IMR-90 (cell line): ENCODE data around the gene SPP2. TPM values are rescaled to one million over a fixed set of nuclear protein-coding genes. Genes with fewer than 3 reads are reported as not detected.

Experiments used
- ATAC-seq: fragments of 200-7000 bp; cut with Tn5 transposase; 2 replicates; pipeline ENCODE4 v1.9.1; 2020; ENCODE audit warnings: low read depth, mild to moderate bottlenecking, moderate library complexity
- BruUV-seq: library from RNA; stranded (reverse); fragments of 400-500 nt; replicated peaks from 2 replicates; lab custom pipeline; 2021; lab: Mats Ljungman, UMichigan
- CTCF ChIA-PET: fragments of 300-600 bp; formaldehyde crosslinking; extraction: SDS; loops from one replicate; lab custom pipeline; 2021; ENCODE audit warnings: antibody characterized with exemption; lab: Yijun Ruan, JAX
- POLR2A ChIA-PET: fragments of 300-600 bp; sonication (Branson Sonifier 250); formaldehyde crosslinking; loops from one replicate; lab custom pipeline; 2022; ENCODE audit warnings: antibody characterized with exemption; ENCODE audit not compliant: unreplicated experiment; lab: Charles Lee
- DNase-seq: peaks from one replicate; pipeline ENCODE4 v3.0.0; 2013
- H2AFZ ChIP-seq: replicated peaks from 2 replicates; pipeline ENCODE3; 2013; ENCODE audit warnings: low read length, mild to moderate bottlenecking; ENCODE audit not compliant: poor library complexity
- H2AK5ac ChIP-seq: 2 replicates; pipeline ENCODE4 v1.6.1; 2013; ENCODE audit warnings: low read depth, low read length, inconsistent platforms
- H2AK9ac ChIP-seq: replicated peaks from 2 replicates; pipeline ENCODE3; 2013; ENCODE audit warnings: mild to moderate bottlenecking, low read depth, low read length, moderate library complexity; ENCODE audit not compliant: poor library complexity
- H2BK120ac ChIP-seq: 2 replicates; pipeline ENCODE4 v1.6.1; 2013; ENCODE audit warnings: low read depth, low read length, inconsistent platforms
- H2BK15ac ChIP-seq: 3 replicates; pipeline ENCODE4 v1.6.1; 2013; ENCODE audit warnings: low read depth, low read length, inconsistent platforms
- H2BK20ac ChIP-seq: 2 replicates; pipeline ENCODE4 v1.6.1; 2013; ENCODE audit warnings: low read depth, mild to moderate bottlenecking, inconsistent platforms, low read length, moderate library complexity
- H2BK5ac ChIP-seq: 2 replicates; pipeline ENCODE4 v1.6.1; 2013; ENCODE audit warnings: mild to moderate bottlenecking, low read depth, low read length, inconsistent platforms; ENCODE audit not compliant: poor library complexity, severe bottlenecking
- H3K14ac ChIP-seq: replicated peaks from 2 replicates; pipeline ENCODE4 v1.6.1; 2013; ENCODE audit warnings: low read depth, low read length, inconsistent platforms
- H3K18ac ChIP-seq: 2 replicates; pipeline ENCODE4 v1.6.1; 2013; ENCODE audit warnings: low read depth, low read length, control low read depth
- H3K23ac ChIP-seq: 2 replicates; pipeline ENCODE4 v1.6.1; 2013; ENCODE audit warnings: low read depth, low read length, inconsistent platforms
- H3K27ac ChIP-seq: 2 replicates; pipeline ENCODE4 v1.5.1; 2013; ENCODE audit warnings: mild to moderate bottlenecking, control low read depth, low read length; ENCODE audit not compliant: insufficient read depth
- H3K27me3 ChIP-seq: 2 replicates; pipeline ENCODE4 v1.6.1; 2013; ENCODE audit warnings: low read length; ENCODE audit not compliant: control insufficient read depth, insufficient read depth
- H3K36me3 ChIP-seq: 2 replicates; pipeline ENCODE4 v1.6.1; 2013; ENCODE audit warnings: low read length, mixed read lengths; ENCODE audit not compliant: control insufficient read depth, insufficient read depth
- H3K4ac ChIP-seq: 2 replicates; pipeline ENCODE4 v1.6.1; 2013; ENCODE audit warnings: low read depth, low read length, inconsistent platforms
- H3K4me1 ChIP-seq: 2 replicates; pipeline ENCODE4 v1.6.1; 2013; ENCODE audit warnings: low read length, mixed read lengths; ENCODE audit not compliant: control insufficient read depth, insufficient read depth
- H3K4me2 ChIP-seq: 2 replicates; pipeline ENCODE4 v1.6.1; 2013; ENCODE audit warnings: low read depth, mild to moderate bottlenecking, control low read depth, low read length, moderate library complexity
- H3K4me3 ChIP-seq: 2 replicates; pipeline ENCODE4 v1.5.1; 2013; ENCODE audit warnings: low read depth, mild to moderate bottlenecking, control low read depth, low read length, moderate library complexity; ENCODE audit not compliant: insufficient read depth
- H3K56ac ChIP-seq: 2 replicates; pipeline ENCODE4 v1.6.1; 2013; ENCODE audit warnings: low read length, inconsistent platforms; ENCODE audit not compliant: insufficient read depth; ENCODE audit errors: extremely low read depth
- H3K79me1 ChIP-seq, 2 experiments: 2 replicates each; pipeline ENCODE4 v1.6.1; 2013; ENCODE audit warnings: low read length in 2 of 2, inconsistent platforms in 1 of 2, low read depth in 1 of 2
- H3K9ac ChIP-seq: 2 replicates; pipeline ENCODE4 v1.6.1; 2013; ENCODE audit warnings: low read depth, low read length, control low read depth
- H3K9me1 ChIP-seq: 2 replicates; pipeline ENCODE4 v1.6.1; 2013; ENCODE audit warnings: low read length, inconsistent platforms; ENCODE audit not compliant: insufficient read depth
- H3K9me3 ChIP-seq: 2 replicates; pipeline ENCODE4 v1.6.1; 2013; ENCODE audit warnings: low read length; ENCODE audit not compliant: control insufficient read depth, insufficient read depth
- H4K20me1 ChIP-seq: 2 replicates; pipeline ENCODE4 v1.6.1; 2013; ENCODE audit warnings: low read length, inconsistent platforms; ENCODE audit not compliant: insufficient read depth
- H4K5ac ChIP-seq: 2 replicates; pipeline ENCODE4 v1.6.1; 2013; ENCODE audit warnings: mild to moderate bottlenecking, low read depth, low read length, control low read depth
- H4K8ac ChIP-seq, 2 experiments: 2 replicates each; pipeline ENCODE4 v1.6.1; 2013; ENCODE audit warnings: low read depth in 2 of 2, low read length in 2 of 2, control low read depth in 1 of 2, inconsistent platforms in 1 of 2
- H4K91ac ChIP-seq: 2 replicates; pipeline ENCODE4 v1.6.1; 2013; ENCODE audit warnings: low read depth, low read length, inconsistent platforms; ENCODE audit not compliant: insufficient read depth
- BHLHE40 ChIP-seq: fragments of 150-350 bp; IDR thresholded peaks from 2 replicates; pipeline ENCODE4 v1.6.1; 2016; ENCODE audit warnings: mild to moderate bottlenecking, low read depth, low read length
- CEBPB ChIP-seq: IDR thresholded peaks from 2 replicates; pipeline ENCODE4 v1.6.1; 2012; ENCODE audit warnings: low read depth, low read length, improper control_type of control experiment
- CHD1 ChIP-seq: IDR thresholded peaks from 2 replicates; pipeline ENCODE4 v1.6.1; 2012; ENCODE audit warnings: low read depth, low read length, improper control_type of control experiment
- FOS ChIP-seq: fragments of 150-350 bp; IDR thresholded peaks from 2 replicates; pipeline ENCODE4 v1.6.1; 2016; ENCODE audit warnings: low read depth, low read length
- MAFK ChIP-seq: IDR thresholded peaks from 2 replicates; pipeline ENCODE4 v1.6.1; 2012; ENCODE audit warnings: low read depth, low read length, improper control_type of control experiment
- MAZ ChIP-seq: IDR thresholded peaks from 2 replicates; pipeline ENCODE4 v1.6.1; 2012; ENCODE audit warnings: low read depth, mild to moderate bottlenecking, low read length, improper control_type of control experiment, moderate library complexity, borderline replicate concordance
- MXI1 ChIP-seq: IDR thresholded peaks from 2 replicates; pipeline ENCODE4 v1.6.1; 2012; ENCODE audit warnings: low read depth, mild to moderate bottlenecking, low read length, moderate library complexity, borderline replicate concordance
- POLR2A ChIP-seq: IDR thresholded peaks from 2 replicates; pipeline ENCODE4 v1.6.1; 2012; ENCODE audit warnings: mild to moderate bottlenecking, low read depth, low read length
- RCOR1 ChIP-seq: IDR thresholded peaks from 2 replicates; pipeline ENCODE4 v1.6.1; 2012; ENCODE audit warnings: mild to moderate bottlenecking, low read length, improper control_type of control experiment; ENCODE audit not compliant: insufficient replicate concordance
- RFX5 ChIP-seq: IDR thresholded peaks from 2 replicates; pipeline ENCODE4 v1.8.0; 2012; ENCODE audit warnings: low read depth, mild to moderate bottlenecking, low read length, moderate library complexity
- SMC3 ChIP-seq: fragments of 150-350 bp; IDR thresholded peaks from 2 replicates; pipeline ENCODE4 v1.6.1; 2016; ENCODE audit warnings: low read depth, mild to moderate bottlenecking, antibody characterized with exemption, low read length, moderate library complexity
- WGBS, 2 experiments: methylation state at CpG; one replicate each; pipeline versions ENCODE4 v1.1.5 to v1.1.7; 2013; ENCODE audit warnings: missing lambda C conversion rate in 2 of 2; ENCODE audit not compliant: insufficient read length in 1 of 2; ENCODE audit errors: extremely low coverage in 2 of 2; 5-methylcytosine and 5-hydroxymethylcytosine counted together
- dilution Hi-C: fragments of 300-500 bp; cut with HindIII; formaldehyde crosslinking; loops from one replicate; pipeline ENCODE4 v1.14.3; 2018; ENCODE audit warnings: low sequenced_read_pairs; ENCODE audit not compliant: unreplicated experiment
- in situ Hi-C: fragments of 300-500 bp; cut with MboI; formaldehyde crosslinking; loops from 3 replicates; pipeline ENCODE4 v1.14.3; 2019; ENCODE audit warnings: low sequenced_read_pairs, inconsistent platforms, mixed read lengths
- intact Hi-C: fragments of 100-400 bp; cut with micrococcal nuclease; formaldehyde crosslinking; loops from 2 replicates; pipeline ENCODE4 v1.10.0; 2022
- polyA plus RNA-seq, 3 experiments: library from polyadenylated mRNA; depleted of rRNA; stranded (reverse); fragments of >200 nt; gene quantifications; 2 replicates each; pipeline ENCODE4 v1.2.3, GENCODE V29; 2012; ENCODE audit warnings: low replicate concordance in 1 of 3
- total RNA-seq: library from RNA; depleted of rRNA; stranded (reverse); fragments of >200 nt; gene quantifications from 2 replicates; pipeline ENCODE4 v1.2.3, GENCODE V29; 2012
- TF ChIP-seq, protein P1 (sequence below): fragments of 150-350 bp; IDR thresholded peaks from 2 replicates; pipeline ENCODE4 v1.6.1; 2017; ENCODE audit warnings: mild to moderate bottlenecking, antibody characterized with exemption, low read length, low read depth

Gene SPP2
- total and polyA plus RNA-seq, 2 of the 4 experiments (the other 2 are of a cell fraction), result not detected

DNA sequence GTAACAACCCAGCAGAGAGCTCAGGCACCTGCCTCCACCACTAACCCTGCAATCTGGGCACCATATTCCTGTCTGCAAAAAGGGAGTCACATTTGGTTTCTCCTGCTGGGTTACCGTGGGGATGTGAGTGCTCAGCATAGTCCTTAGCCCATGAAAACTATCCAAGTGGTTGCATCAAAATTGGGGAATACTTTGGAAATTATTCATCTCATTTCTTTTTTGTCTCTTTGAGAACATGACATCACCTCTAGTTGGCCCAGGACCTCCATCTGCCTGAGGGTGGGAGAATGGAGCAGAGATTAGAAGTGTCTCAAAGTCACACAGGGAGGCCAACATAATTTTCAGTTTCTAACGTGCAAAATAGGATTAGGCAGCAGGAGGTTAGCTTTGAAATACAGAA, 19.3 kb upstream of the SPP2 start:
- H3K14ac ChIP-seq, result no peak overlapping the region
- no peak overlapping the region for H2BK5ac ChIP-seq
- peaks cover 6% of the 10 kb centered on the region for H3K4me1 ChIP-seq
- DNase-seq (peak; percentile 12), ATAC-seq (no peak)
- no peaks in the 10 kb centered on the region for H3K79me1 ChIP-seq
- H3K9me3 ChIP-seq, result peaks cover 4% of the 10 kb centered on the region
- no peak overlapping the region for H4K5ac ChIP-seq
- H3K4ac ChIP-seq, result no peak overlapping the region
- BruUV-seq, result no TSS peak
- H3K9ac ChIP-seq, result no peak overlapping the region
- no peak overlapping the region for H3K4me3 ChIP-seq
- no peak overlapping the region for H3K27ac ChIP-seq
- no peak for TF ChIP-seq RFX5
- TF ChIP-seq, protein P1, sequence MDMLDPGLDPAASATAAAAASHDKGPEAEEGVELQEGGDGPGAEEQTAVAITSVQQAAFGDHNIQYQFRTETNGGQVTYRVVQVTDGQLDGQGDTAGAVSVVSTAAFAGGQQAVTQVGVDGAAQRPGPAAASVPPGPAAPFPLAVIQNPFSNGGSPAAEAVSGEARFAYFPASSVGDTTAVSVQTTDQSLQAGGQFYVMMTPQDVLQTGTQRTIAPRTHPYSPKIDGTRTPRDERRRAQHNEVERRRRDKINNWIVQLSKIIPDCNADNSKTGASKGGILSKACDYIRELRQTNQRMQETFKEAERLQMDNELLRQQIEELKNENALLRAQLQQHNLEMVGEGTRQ, result no peak
- no peak for TF ChIP-seq MXI1
- no peak for TF ChIP-seq CHD1
- no peak for TF ChIP-seq MAFK
- TF ChIP-seq POLR2A, result no peak
- no peak for TF ChIP-seq CEBPB
- TF ChIP-seq SMC3, result no peak
- TF ChIP-seq RCOR1, result no peak
- TF ChIP-seq BHLHE40, result no peak
- no peak for TF ChIP-seq MAZ
- TF ChIP-seq FOS, result no peak
- H3K36me3 ChIP-seq, result no peaks in the 10 kb centered on the region
- no peaks in the 10 kb centered on the region; the same call in 1 of the 2 replicates for H4K20me1 ChIP-seq
- H3K4me2 ChIP-seq, result no peak overlapping the region
- H4K91ac ChIP-seq, result no peak overlapping the region
- no peak overlapping the region for H4K8ac ChIP-seq
- H2AFZ ChIP-seq, result no peak overlapping the region
- no peak overlapping the region for H2BK20ac ChIP-seq
- in situ Hi-C loops, result no loop called here
- ChIA-PET CTCF (no interaction called here), POLR2A (no interaction called here)
- no peak overlapping the region for H3K23ac ChIP-seq
- no peak overlapping the region for H2BK120ac ChIP-seq
- dilution Hi-C loops, result no loop called here
- H3K56ac ChIP-seq, result no peak overlapping the region
- H2BK15ac ChIP-seq, result no peak overlapping the region
- no peaks in the 10 kb centered on the region for H3K9me1 ChIP-seq
- peaks cover 2% of the 10 kb centered on the region for H3K27me3 ChIP-seq
- H2AK9ac ChIP-seq, result no peak overlapping the region
- no peak overlapping the region for H2AK5ac ChIP-seq
- WGBS, 2 experiments, result no CpG with 5 or more reads among the region's 2 CpGs
- no peak overlapping the region for H3K18ac ChIP-seq
- intact Hi-C loops, result no loop called here
